ENCODE measurements around the gene PPA1. TPM values are rescaled to one million over a fixed set of nuclear protein-coding genes. Genes with fewer than 3 reads are reported as not detected.
A peak's percentile ranks its signal among the peaks of the same experiment; 100 is the strongest.

The PPA1 gene
- total RNA-seq, 2 experiments from 2014 or later = 357 to 368 TPM

GRCh38 chr10:70274643-70275042, 41.4 kb upstream of the PPA1 start:
- ATAC-seq (no peak), DNase-seq (no peak)
- Mint-ChIP-seq H3K9me3 (peaks cover 3% of the 10 kb centered on the region), H3K36me3 (ENCODE audit: low read depth) (no peaks in the 10 kb centered on the region), H3K4me3 (no peak overlapping the region), H3K4me1 (ENCODE audit: low read depth) (peaks cover 14% of the 10 kb centered on the region), H3K27ac (no peak overlapping the region), H3K27me3 (no peaks in the 10 kb centered on the region)
- intact Hi-C loops (cut with micrococcal nuclease) = no loop called here
- TF ChIP-seq, protein P1, sequence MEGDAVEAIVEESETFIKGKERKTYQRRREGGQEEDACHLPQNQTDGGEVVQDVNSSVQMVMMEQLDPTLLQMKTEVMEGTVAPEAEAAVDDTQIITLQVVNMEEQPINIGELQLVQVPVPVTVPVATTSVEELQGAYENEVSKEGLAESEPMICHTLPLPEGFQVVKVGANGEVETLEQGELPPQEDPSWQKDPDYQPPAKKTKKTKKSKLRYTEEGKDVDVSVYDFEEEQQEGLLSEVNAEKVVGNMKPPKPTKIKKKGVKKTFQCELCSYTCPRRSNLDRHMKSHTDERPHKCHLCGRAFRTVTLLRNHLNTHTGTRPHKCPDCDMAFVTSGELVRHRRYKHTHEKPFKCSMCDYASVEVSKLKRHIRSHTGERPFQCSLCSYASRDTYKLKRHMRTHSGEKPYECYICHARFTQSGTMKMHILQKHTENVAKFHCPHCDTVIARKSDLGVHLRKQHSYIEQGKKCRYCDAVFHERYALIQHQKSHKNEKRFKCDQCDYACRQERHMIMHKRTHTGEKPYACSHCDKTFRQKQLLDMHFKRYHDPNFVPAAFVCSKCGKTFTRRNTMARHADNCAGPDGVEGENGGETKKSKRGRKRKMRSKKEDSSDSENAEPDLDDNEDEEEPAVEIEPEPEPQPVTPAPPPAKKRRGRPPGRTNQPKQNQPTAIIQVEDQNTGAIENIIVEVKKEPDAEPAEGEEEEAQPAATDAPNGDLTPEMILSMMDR (IDR thresholded peaks at IDR 0.05) = no peak
- POLR2A ChIA-PET = no interaction called here
- CTCF ChIA-PET = interaction anchor here (1.0 to 6.4 kb wide), 6 partner anchors 12 to 159 kb away, joined by 3 to 45 read pairs (median 18); partner anchors contain the start of gene PPA1

DNA sequence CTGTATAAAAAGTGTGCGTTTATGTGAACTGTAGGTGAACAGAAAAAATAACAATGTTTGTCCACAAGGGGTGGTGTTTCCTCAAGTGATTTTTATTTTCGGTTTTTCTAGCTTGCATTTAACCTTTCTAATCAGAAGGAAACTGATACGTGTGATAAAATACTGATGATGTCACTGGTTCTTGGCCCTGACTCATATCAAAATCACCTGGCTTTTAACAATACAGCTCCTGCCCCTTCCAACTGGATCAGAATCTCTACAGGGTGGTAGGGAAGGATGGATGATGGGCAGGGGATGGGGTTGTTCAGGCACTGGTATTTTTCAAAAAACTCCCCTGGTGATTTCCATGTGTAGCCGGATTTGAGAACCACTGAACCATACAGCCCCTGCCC, 39.7 kb upstream of the PPA1 start:
- CTCF ChIA-PET = interaction anchor here (0.6 to 6.4 kb wide), 36 partner anchors 9 to 195 kb away, joined by 3 to 45 read pairs (median 4); partner anchors contain the start of genes EIF4EBP2, NPFFR1 and TYSND1
- no peaks in the 10 kb centered on the region for H3K27me3 Mint-ChIP-seq
- no peak overlapping the region for H3K4me3 Mint-ChIP-seq
- intact Hi-C loops (cut with micrococcal nuclease) = no loop called here
- DNase-seq (peak; percentile 20), ATAC-seq (peak; percentile 91)
- peaks cover 14% of the 10 kb centered on the region for H3K4me1 Mint-ChIP-seq (ENCODE audit: low read depth)
- peak overlapping the region; percentile 52 for H3K27ac Mint-ChIP-seq
- no peaks in the 10 kb centered on the region for H3K36me3 Mint-ChIP-seq (ENCODE audit: low read depth)
- H3K9me3 Mint-ChIP-seq = peaks cover 3% of the 10 kb centered on the region
- POLR2A ChIA-PET = interaction anchor here (0.6 to 2.3 kb wide), 5 partner anchors 36 to 224 kb away, joined by 3 to 8 read pairs (median 3); partner anchors contain the start of genes PPA1 and SAR1A
- TF ChIP-seq, protein P1 (IDR thresholded peaks at IDR 0.05) = peak; percentile 72

DNA sequence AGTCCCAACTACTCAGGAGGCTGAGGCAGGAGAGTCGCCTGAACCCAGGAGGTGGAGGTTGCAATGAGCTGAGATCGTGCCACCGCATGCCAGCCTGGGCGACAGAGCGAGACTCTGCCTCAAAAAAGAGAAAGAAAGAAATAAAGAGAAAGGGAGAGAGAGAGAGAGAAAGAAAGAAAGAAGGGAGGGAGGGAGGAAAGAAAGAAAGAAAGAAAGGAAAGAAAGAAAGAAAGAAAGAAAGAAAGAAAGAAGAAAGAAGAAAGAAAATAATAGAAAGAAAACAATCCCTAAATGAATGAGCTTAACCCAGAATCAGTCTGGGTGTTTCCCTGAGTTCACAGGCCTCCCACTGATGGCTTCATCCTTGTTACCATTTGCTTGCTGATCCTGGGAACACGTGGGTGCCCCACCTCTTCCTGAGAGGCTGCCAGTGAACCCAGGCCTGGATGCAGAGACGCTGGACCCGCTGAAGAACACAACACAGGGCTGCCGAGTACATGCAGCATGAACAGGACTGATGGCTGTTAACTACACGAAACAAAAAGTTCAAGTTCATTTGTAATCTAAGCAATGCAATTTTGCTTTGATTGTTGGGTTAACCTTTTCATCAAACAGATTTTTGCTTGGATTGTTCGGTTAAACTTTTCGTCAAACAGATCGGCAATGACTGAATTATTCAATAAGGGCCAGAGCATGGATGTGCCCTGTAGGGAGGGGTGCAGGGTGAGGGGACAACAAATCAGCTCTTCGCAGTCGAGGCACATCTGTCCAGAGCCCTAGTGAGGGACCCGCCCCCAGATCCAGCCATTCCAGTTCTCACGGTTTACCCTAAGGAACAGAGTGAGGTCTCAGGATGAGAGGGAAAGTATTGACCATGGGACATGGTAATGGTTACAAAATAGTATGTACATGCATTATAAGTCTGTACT, 39.0 kb upstream of the PPA1 start:
- peaks cover 16% of the 10 kb centered on the region for H3K4me1 Mint-ChIP-seq (ENCODE audit: low read depth)
- intact Hi-C loops (cut with micrococcal nuclease) = no loop called here
- ChIA-PET CTCF (interaction anchor here (0.6 to 6.4 kb wide), 34 partner anchors 9 to 194 kb away, joined by 3 to 45 read pairs (median 4); partner anchors contain the start of genes EIF4EBP2, NPFFR1, PPA1 and TYSND1), POLR2A (interaction anchor here (0.6 to 2.3 kb wide), 5 partner anchors 35 to 225 kb away, joined by 3 to 8 read pairs (median 3); partner anchors contain the start of gene PPA1)
- ATAC-seq = peak; percentile 38
- H3K9me3 Mint-ChIP-seq = peaks cover 3% of the 10 kb centered on the region
- H3K27me3 Mint-ChIP-seq = no peaks in the 10 kb centered on the region
- H3K27ac Mint-ChIP-seq = peak overlapping the region; percentile 52
- TF ChIP-seq, protein P1 (IDR thresholded peaks at IDR 0.05) = no peak
- no peaks in the 10 kb centered on the region for H3K36me3 Mint-ChIP-seq (ENCODE audit: low read depth)
- H3K4me3 Mint-ChIP-seq = no peak overlapping the region
- DNase-seq = no peak

GRCh38 chr10:70270952-70271351, 37.7 kb upstream of the PPA1 start:
- ChIA-PET POLR2A (interaction anchor here (0.9 to 1.1 kb wide), 2 partner anchors 39 to 46 kb away, joined by 3 read pairs; no protein-coding TSS in a partner anchor), CTCF (interaction anchor here (0.6 to 6.4 kb wide), 7 partner anchors 8 to 252 kb away, joined by 3 to 45 read pairs (median 12); no protein-coding TSS in a partner anchor)
- intact Hi-C loops (cut with micrococcal nuclease) = no loop called here
- H3K4me3 Mint-ChIP-seq = no peak overlapping the region
- peak; percentile 18 for DNase-seq
- no peak overlapping the region for H3K27ac Mint-ChIP-seq
- ATAC-seq = peak; percentile 22
- TF ChIP-seq, protein P1 (IDR thresholded peaks at IDR 0.05) = no peak
- H3K9me3 Mint-ChIP-seq = peaks cover 3% of the 10 kb centered on the region
- no peaks in the 10 kb centered on the region for H3K36me3 Mint-ChIP-seq (ENCODE audit: low read depth)
- H3K27me3 Mint-ChIP-seq = no peaks in the 10 kb centered on the region
- peaks cover 20% of the 10 kb centered on the region for H3K4me1 Mint-ChIP-seq (ENCODE audit: low read depth)

Data from activated CD8-positive, alpha-beta T cell treated with anti-CD3 and anti-CD28 coated beads for 36 hours (primary cell).